Prostate gland (tissue), 2 donors: ENCODE data around the gene LBX2. TPM values are rescaled to one million over a fixed set of nuclear protein-coding genes. Genes with fewer than 3 reads are reported as not detected.
"Not testable (repeated sequence)": the region's sequence is repeated elsewhere in the genome, so short reads cannot be mapped to it uniquely, and the experiment has no call there.

Experiments
- DNase-seq: peaks from one replicate; pipeline ENCODE4 v3.0.0-alpha.2; 2019; ENCODE audit warnings: low spot score
- H3K27ac ChIP-seq, 2 donors: fragments of 200-600 bp; sonication (generic); 2 replicates each; pipeline ENCODE4 v1.5.1; 2017 to 2019
- H3K27me3 ChIP-seq: fragments of 200-600 bp; sonication (generic); replicated peaks from 2 replicates; pipeline ENCODE4 v1.5.1; 2019; ENCODE audit not compliant: insufficient read depth
- H3K36me3 ChIP-seq, 2 donors: fragments of 200-600 bp; sonication (generic); 1 replicate in 1 of 2; 2 replicates in 1 of 2; pipeline versions ENCODE4 v1.5.1 to v1.8.1; 2017 to 2019
- H3K4me1 ChIP-seq: fragments of 200-600 bp; sonication (generic); replicated peaks from 2 replicates; pipeline ENCODE4 v1.5.1; 2019
- H3K4me3 ChIP-seq, 2 donors: fragments of 200-600 bp; sonication (generic); 2 replicates each; pipeline ENCODE4 v1.5.1; 2017 to 2019
- H3K9me3 ChIP-seq: fragments of 200-600 bp; sonication (generic); 2 replicates; pipeline ENCODE4 v1.5.1; 2017
- POLR2A ChIP-seq: fragments of 450-650 bp; IDR thresholded peaks from one replicate; pipeline ENCODE4 v1.6.1; 2016; ENCODE audit warnings: antibody characterized with exemption, mild to moderate bottlenecking
- POLR2AphosphoS5 ChIP-seq: sonication (generic); formaldehyde crosslinking; IDR thresholded peaks from one replicate; pipeline ENCODE4 v1.6.1; 2017; ENCODE audit warnings: antibody characterized with exemption
- WGBS: methylation state at CpG from one replicate; pipeline ENCODE4 v1.1.5; 2018; 5-methylcytosine and 5-hydroxymethylcytosine counted together
- intact Hi-C: fragments of 100-400 bp; cut with DNase I; formaldehyde crosslinking; loops from one replicate; pipeline ENCODE4 v1.14.2; 2022
- total RNA-seq, 2 donors: library from RNA; depleted of rRNA; stranded (reverse); fragments of >200 nt; gene quantifications; one replicate each; pipeline ENCODE4 v1.1.0, GENCODE V29; 2016
- TF ChIP-seq, protein P1 (sequence below), 4 experiments: fragments of 200-600 bp in 2 of 4; fragments of 450-650 bp in 2 of 4; sonication (generic) in 2 of 4; IDR thresholded peaks; 1 replicate in 3 of 4; 2 replicates in 1 of 4; pipeline ENCODE4 v1.5.1; 2016 to 2019; ENCODE audit warnings: antibody characterized with exemption in 4 of 4, mild to moderate bottlenecking in 2 of 4, moderate library complexity in 2 of 4

The LBX2 gene
- total RNA-seq, 2 donors from 2014 or later = 1.2 TPM; not detected in 1

DNA sequence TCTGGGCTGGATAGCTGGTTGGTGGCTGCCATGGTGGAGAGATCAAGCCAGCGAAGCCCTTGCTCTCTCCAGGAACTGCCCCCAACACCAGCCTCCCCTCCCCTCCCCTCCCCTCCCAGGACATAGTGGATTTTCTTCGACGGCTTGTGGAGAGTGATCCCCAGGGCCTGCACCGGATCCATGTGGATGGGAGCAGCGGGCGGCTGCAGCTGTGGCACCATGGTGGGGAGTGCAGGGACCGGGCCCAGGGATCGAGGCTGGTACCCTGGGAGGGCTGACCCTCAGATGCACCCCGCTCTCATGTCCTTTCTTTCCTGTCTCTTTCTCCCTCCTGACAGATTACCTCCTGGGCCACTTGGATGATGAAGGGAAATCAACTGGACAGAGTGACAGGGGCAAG, 9.5 kb downstream of the LBX2 start:
- no peak for TF ChIP-seq POLR2AphosphoS5
- TF ChIP-seq, protein P1, sequence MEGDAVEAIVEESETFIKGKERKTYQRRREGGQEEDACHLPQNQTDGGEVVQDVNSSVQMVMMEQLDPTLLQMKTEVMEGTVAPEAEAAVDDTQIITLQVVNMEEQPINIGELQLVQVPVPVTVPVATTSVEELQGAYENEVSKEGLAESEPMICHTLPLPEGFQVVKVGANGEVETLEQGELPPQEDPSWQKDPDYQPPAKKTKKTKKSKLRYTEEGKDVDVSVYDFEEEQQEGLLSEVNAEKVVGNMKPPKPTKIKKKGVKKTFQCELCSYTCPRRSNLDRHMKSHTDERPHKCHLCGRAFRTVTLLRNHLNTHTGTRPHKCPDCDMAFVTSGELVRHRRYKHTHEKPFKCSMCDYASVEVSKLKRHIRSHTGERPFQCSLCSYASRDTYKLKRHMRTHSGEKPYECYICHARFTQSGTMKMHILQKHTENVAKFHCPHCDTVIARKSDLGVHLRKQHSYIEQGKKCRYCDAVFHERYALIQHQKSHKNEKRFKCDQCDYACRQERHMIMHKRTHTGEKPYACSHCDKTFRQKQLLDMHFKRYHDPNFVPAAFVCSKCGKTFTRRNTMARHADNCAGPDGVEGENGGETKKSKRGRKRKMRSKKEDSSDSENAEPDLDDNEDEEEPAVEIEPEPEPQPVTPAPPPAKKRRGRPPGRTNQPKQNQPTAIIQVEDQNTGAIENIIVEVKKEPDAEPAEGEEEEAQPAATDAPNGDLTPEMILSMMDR (IDR thresholded peaks at IDR 0.05) = no peak
- Histone ChIP-seq H3K9me3 (no peaks in the 10 kb centered on the region), H3K27ac (no peak overlapping the region), H3K4me1 (no peaks in the 10 kb centered on the region), H3K27me3 (no peaks in the 10 kb centered on the region), H3K36me3 (peaks cover 17 to 24% of the 10 kb centered on the region in 2 donors), H3K4me3 (no peak overlapping the region)
- WGBS = 92% methylated on average over 9 of the region's 9 CpGs
- intact Hi-C loops = no loop called here
- DNase-seq = no peak

DNA sequence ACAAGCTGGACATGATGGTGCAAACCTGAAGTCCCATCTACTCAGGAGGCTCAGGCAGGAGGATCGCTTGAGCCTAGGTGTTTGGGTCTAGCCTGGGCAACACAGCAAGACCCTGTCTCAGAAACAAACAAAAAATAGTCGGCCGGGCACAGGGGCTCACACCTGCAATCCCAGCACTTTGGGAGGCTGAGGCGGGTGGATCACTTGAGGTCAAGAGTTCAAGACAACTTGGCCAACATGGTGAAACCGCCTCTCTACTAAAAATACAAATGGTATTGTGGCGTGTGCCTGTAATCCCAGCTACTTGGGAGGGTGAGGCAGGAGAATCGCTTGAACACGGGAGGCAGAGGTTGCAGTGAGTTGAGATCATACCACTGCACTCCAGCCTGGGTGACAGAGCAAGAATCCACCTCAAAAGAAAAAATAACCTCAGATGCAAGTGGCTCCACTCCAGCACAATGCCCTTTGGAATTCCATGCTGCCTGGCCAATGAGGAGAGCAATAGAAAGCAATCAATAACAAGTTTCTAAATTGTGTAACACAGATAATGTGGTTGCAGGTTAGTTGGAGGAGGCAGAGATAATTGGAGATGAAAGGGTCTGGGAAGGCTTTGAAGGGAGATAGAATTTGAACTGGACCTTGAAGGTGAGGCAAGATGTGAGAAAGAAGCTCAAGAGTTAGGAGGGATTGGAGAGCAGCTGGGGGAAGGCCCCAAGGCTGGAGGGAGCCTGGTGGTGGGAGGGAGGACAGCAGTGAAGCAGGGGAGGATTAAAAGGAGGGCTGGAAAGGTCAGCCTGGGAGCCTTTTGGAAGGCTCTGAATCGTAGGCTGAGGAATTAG, 10.5 kb downstream of the LBX2 start:
- H3K9me3 ChIP-seq = no peaks in the 10 kb centered on the region
- TF ChIP-seq POLR2AphosphoS5 (no peak), POLR2A (no peak)
- TF ChIP-seq, protein P1 (IDR thresholded peaks at IDR 0.05) = no peak
- H3K36me3 ChIP-seq = peaks cover 17 to 24% of the 10 kb centered on the region in 2 donors
- intact Hi-C loops = no loop called here
- no peak overlapping the region for H3K27ac ChIP-seq
- DNase-seq = no peak
- H3K27me3 ChIP-seq = no peaks in the 10 kb centered on the region
- H3K4me3 ChIP-seq = no peak overlapping the region
- WGBS = 92% methylated on average over 9 of the region's 9 CpGs
- no peaks in the 10 kb centered on the region for H3K4me1 ChIP-seq

DNA sequence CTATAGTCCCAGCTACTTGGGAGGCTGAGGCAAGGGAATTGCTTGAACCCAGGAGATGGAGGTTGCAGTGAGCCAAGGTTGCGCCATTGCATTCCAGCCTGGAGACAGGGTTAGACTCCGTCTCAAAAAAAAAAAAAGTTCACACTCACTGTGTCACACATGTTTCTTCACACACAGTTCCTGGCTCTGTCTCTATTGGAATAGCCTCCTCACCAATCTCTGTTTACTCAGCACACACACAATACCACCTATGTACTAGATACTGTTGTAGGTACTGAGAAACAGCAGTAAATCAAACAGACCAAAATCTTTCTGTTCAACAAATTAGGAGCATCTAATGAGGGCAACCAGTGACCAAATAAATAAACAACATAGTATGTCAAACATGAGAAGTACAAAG, 13.3 kb downstream of the LBX2 start:
- intact Hi-C loops = no loop called here
- Histone ChIP-seq H3K27ac (no peak overlapping the region), H3K4me3 (no peak overlapping the region), H3K36me3 (peaks cover 0 to 5% of the 10 kb centered on the region in 2 donors), H3K27me3 (no peaks in the 10 kb centered on the region), H3K9me3 (no peaks in the 10 kb centered on the region), H3K4me1 (peaks cover 7% of the 10 kb centered on the region)
- no peak for DNase-seq
- WGBS = 87% methylated on average over 2 of the region's 2 CpGs
- TF ChIP-seq POLR2AphosphoS5 (no peak), POLR2A (no peak)
- TF ChIP-seq, protein P1 (IDR thresholded peaks at IDR 0.05) = no peak

DNA sequence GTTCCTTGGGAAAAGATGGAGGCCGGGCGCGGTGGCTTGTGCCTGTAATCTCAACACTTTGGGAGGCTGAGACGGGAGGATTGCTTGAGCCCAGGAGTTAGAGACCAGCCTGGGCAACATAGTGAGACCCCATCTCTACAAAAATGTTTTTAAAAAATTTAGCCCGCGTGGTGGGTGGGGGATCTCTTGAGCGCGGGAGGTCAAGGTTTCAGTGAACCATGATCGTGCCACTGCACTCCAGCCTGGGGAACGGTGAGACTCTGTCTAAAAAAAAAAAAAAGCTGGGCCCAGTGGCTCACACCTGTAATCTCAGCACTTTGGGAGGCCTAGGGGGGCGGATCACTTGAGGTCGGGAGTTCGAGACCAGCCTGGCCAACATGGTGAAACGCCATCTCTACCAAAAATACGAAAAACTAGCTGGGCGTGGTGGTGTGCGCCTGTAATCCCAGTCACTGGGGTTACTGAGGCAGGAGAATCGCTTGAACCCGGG, 15.7 kb downstream of the LBX2 start:
- not testable (repeated sequence) for H3K27me3 ChIP-seq, H3K36me3 ChIP-seq, DNase-seq, H3K9me3 ChIP-seq
- H3K4me3 ChIP-seq = peak overlapping the region; percentile 74 to 84
- intact Hi-C loops = loop anchor here (1.0 to 2.0 kb wide), 2 partner anchors 46 to 103 kb away; partner anchors contain the start of genes AUP1 and HTRA2
- peaks cover 13% of the 10 kb centered on the region for H3K4me1 ChIP-seq
- WGBS = 83% methylated on average over 19 of the region's 19 CpGs
- peak overlapping the region in 1 of 2 donors; percentile 83 for H3K27ac ChIP-seq

DNA sequence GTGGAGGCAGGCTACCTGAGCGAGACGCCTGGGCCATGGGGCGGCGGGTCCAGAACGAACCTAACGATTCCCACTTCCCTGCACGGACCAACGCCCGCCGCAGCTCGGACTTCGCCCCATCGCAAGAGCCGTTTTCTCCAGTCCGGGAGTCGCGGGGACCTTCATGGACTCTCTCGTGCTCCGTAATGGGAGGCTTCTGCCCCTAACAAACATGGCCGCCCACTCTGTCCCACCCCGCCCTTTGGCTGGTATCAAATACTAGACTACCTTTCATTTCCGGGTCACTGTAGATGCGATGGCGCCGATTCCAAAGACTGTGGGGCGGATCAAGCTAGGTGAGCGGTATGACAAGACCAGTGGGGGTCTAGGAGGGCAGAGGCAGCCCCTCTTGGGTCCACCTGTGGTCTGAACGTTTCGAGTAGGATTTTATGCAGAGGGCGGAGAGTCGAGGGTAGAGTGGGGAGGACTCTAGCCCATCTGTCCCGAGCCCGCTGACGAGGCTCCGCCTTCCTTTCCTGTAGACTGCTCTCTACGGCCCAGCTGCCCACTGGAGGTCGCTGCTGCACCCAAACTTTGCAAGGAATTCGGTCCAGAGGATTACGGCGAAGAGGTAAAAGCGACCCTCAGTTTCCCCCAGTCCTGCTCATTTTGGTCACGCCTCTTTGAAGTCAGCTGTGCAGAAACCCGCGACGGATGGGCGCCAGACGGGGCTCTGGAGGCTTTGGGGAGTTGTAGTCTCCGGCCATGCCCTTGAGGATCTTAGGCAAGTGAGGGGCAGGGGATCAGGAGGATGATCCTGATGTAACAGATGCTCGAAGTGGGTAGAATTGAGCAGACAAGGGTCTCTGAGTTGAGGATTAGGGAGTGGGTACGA, 16.4 kb downstream of the LBX2 start, which contains the start of the genes CCDC142 and TTC31:
TSS of gene CCDC142 (minus strand) at position 198 of the 874 bp plus-strand sequence. CDS start at position 37, 161 bp downstream.
TSS of gene TTC31 (plus strand) at position 281 of the 874 bp plus-strand sequence. CDS start at position 296, 15 bp downstream.
- peak; percentile 96 for DNase-seq
- H3K27me3 ChIP-seq = no peaks in the 10 kb centered on the region
- peak; percentile 98 for TF ChIP-seq POLR2AphosphoS5
- peak; percentile 26 for TF ChIP-seq POLR2A
- TF ChIP-seq, protein P1 (IDR thresholded peaks at IDR 0.05) = peak; percentile 61 to 94 (median 90)
- intact Hi-C loops = loop anchor here (1.0 to 2.0 kb wide), 2 partner anchors 46 to 104 kb away; partner anchors contain the start of genes AUP1 and HTRA2
- under 1% methylated on average over 44 of the region's 50 CpGs for WGBS
- no peaks in the 10 kb centered on the region for H3K9me3 ChIP-seq
- no peaks in the 10 kb centered on the region for H3K36me3 ChIP-seq
- H3K27ac ChIP-seq = peak within 1 kb of the TSS; percentile 83 to 90
- H3K4me3 ChIP-seq = peak within 1 kb of the TSS; percentile 74 to 84
- peaks cover 13% of the 10 kb centered on the region for H3K4me1 ChIP-seq
